Heart left ventricle (tissue), 13 donors: Measurements from ENCODE around the gene ADA.

Source experiments
- CTCF ChIP-seq, 12 donors: fragments of 200-600 bp; sonication (generic) in 4 of 12; IDR thresholded peaks; one replicate each; pipeline versions ENCODE4 v1.5.0 to v1.8.0; 2018 to 2022; ENCODE audit warnings: antibody characterized with exemption in 12 of 12, mild to moderate bottlenecking in 5 of 12
- POLR2A ChIP-seq, 2 donors: fragments of 450-650 bp; IDR thresholded peaks; one replicate each; pipeline ENCODE4 v1.6.1; 2017; ENCODE audit warnings: antibody characterized with exemption in 2 of 2, mild to moderate bottlenecking in 2 of 2, moderate library complexity in 2 of 2
- donor health status: ischemic (EF 13 %, LVEDD 7.1; RV severe dilation, severe dysfunction).
- donor health status: DM: no; HTN: yes; CAD: no.
- donor health status: DM: no; HTN: no; CAD: no.
- donor health status: ischemic (EF 25% LVEDD 6.9; RV normal size, moderate dysfunction).
- donor health status: ischemic (EF 25% LVEDD 5.7; RV mildly dilated, moderate dysfunction).
- donor health status: ischemic (EF 35%, LVEDD 5.7; RV mildly dilated, moderate dysfunction).
- donor health status: nonischemic (EF 11% LVEDD 7.7; RV severe dilation, severe dysfunction).
- donor health status: DM: yes; HTN: yes; CAD: no.
- donor health status: PGD.
- donor health status: ischemic (EF 29% LVEDD 5.4; RV normal size, mild dysfunction).
- donor health status: nonischemic (EF 23%, LVEDD 6.1; RV moderate dilation, normal function).

DNA sequence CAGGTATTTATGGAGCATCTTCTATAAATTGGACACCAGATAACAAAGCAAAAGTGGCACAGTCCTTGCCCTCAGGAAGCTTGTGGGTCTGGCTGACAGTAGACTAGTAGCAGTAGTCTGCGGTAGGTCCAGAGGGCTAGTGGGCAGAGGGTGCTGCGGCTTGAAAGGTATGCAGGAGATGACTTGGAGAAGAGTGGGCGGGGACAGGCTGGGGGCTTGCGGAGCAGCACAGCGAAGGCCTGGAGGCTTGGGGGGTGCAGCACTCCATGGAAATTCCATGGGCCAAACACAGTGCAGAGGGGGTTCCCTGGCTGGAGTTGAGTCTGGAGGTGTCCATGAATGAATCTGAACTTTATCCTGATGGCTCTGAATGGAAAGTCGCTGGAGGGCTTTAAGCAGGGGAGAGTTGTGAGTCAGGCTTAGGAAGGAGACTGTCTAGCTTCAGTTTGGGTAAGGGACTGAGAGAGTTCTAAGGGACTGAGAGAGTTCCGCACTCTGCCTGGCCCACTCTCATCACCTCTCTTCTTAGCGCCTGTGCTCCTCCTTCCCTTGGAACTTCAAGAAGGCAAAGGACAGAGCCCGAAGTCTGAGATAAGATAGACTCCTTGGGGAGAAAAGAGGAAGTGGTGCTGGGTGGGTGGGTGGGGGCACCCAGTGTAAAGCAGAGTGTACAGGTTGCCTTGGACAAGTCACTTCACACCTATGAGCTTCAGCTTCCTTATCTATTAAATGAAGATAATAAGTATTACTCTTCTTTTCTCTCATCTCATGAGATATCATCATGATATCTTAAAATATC, 60.3 kb downstream of the ADA start:
- TF ChIP-seq CTCF (IDR thresholded peaks at IDR 0.05) (no peak), POLR2A (IDR thresholded peaks at IDR 0.05) (no peak)
